SK-N-SH (cell line): ENCODE results near the gene CREB5. TPM values are rescaled to one million over a fixed set of nuclear protein-coding genes. Genes with fewer than 3 reads are reported as not detected.

Source experiments
- CTCF ChIA-PET: fragments of 300-600, 350-600 bp; formaldehyde crosslinking; extraction: SDS; loops from one replicate; lab custom pipeline; 2021; lab: Yijun Ruan, JAX
- POLR2A ChIA-PET: fragments of 350-600 bp; sonication (Branson Sonifier 250); formaldehyde crosslinking; extraction: SDS; loops from one replicate; lab custom pipeline; 2020; ENCODE audit warnings: antibody characterized with exemption, inconsistent platforms; lab: Yijun Ruan, JAX
- DNase-seq: peaks from one replicate; pipeline ENCODE4 v3.0.0; 2012
- H2AFZ ChIP-seq: fragments of 200-600 bp; sonication (generic); 2 replicates; pipeline ENCODE4 v1.8.1; 2016; ENCODE audit warnings: antibody characterized with exemption, mild to moderate bottlenecking, low read depth
- H3F3A ChIP-seq: fragments of 200-600 bp; sonication (generic); replicated peaks from 2 replicates; pipeline ENCODE3; 2016; ENCODE audit warnings: antibody characterized with exemption, mild to moderate bottlenecking; ENCODE audit not compliant: insufficient read depth
- H3K27ac ChIP-seq, 2 experiments: fragments of 200-500 bp in 1 of 2; fragments of 200-600 bp in 1 of 2; sonication (Bioruptor generic) in 1 of 2; sonication (generic), shearing (Covaris generic) in 1 of 2; 2 replicates each; pipeline versions ENCODE4 v1.5.1 to v1.6.1; 2014 to 2016; ENCODE audit warnings: low read depth in 2 of 2, inconsistent platforms in 1 of 2, low read length in 1 of 2, mild to moderate bottlenecking in 1 of 2, mixed read lengths in 1 of 2
- H3K27me3 ChIP-seq: fragments of 200-600 bp; sonication (generic), shearing (Covaris generic); 2 replicates; pipeline ENCODE4 v1.6.1; 2016; ENCODE audit warnings: mixed run types; ENCODE audit not compliant: insufficient read depth
- H3K36me3 ChIP-seq, 2 experiments: fragments of 200-500 bp in 1 of 2; fragments of 200-600 bp in 1 of 2; sonication (Bioruptor generic) in 1 of 2; sonication (generic) in 1 of 2; replicated peaks in 1 of 2; 2 replicates each; pipeline versions ENCODE3 to v1.5.1; 2014 to 2016; ENCODE audit warnings: low read length in 1 of 2, mild to moderate bottlenecking in 1 of 2; ENCODE audit not compliant: insufficient read depth in 2 of 2, control insufficient read depth in 1 of 2
- H3K4me1 ChIP-seq, 2 experiments: fragments of 200-500 bp in 1 of 2; fragments of 200-600 bp in 1 of 2; sonication (Bioruptor generic) in 1 of 2; sonication (generic), shearing (Covaris generic) in 1 of 2; 2 replicates each; pipeline versions ENCODE4 v1.5.1 to v1.6.1; 2014 to 2016; ENCODE audit warnings: low read depth in 1 of 2, low read length in 1 of 2, mixed run types in 1 of 2; ENCODE audit not compliant: insufficient read depth in 2 of 2, control insufficient read depth in 1 of 2
- H3K4me2 ChIP-seq: fragments of 200-600 bp; sonication (generic), shearing (Covaris generic); 2 replicates; pipeline ENCODE4 v1.6.1; 2017; ENCODE audit warnings: mixed run types
- H3K4me3 ChIP-seq, 2 experiments: fragments of 200-500 bp in 1 of 2; fragments of 200-600 bp in 1 of 2; sonication (Bioruptor generic) in 1 of 2; sonication (generic), shearing (Covaris generic) in 1 of 2; 2 replicates each; pipeline versions ENCODE4 v1.5.1 to v1.8.1; 2014 to 2016; ENCODE audit warnings: low read depth in 2 of 2, inconsistent platforms in 1 of 2, low read length in 1 of 2, mild to moderate bottlenecking in 1 of 2, mixed read lengths in 1 of 2, moderate library complexity in 1 of 2
- H3K79me2 ChIP-seq: fragments of 200-600 bp; sonication (generic); 2 replicates; pipeline ENCODE4 v1.8.1; 2017; ENCODE audit warnings: mild to moderate bottlenecking; ENCODE audit not compliant: insufficient read depth
- H3K9ac ChIP-seq: fragments of 200-600 bp; sonication (generic); 2 replicates; pipeline ENCODE4 v1.6.1; 2017; ENCODE audit warnings: mixed run types
- H3K9me2 ChIP-seq: fragments of 200-600 bp; sonication (generic); 2 replicates; pipeline ENCODE4 v1.6.1; 2017; ENCODE audit warnings: mixed run types
- H3K9me3 ChIP-seq: fragments of 200-600 bp; sonication (generic); 2 replicates; pipeline ENCODE4 v1.6.1; 2017; ENCODE audit warnings: mixed run types, mild to moderate bottlenecking, moderate library complexity
- H4K20me1 ChIP-seq: fragments of 200-600 bp; sonication (generic); 2 replicates; pipeline ENCODE4 v1.6.1; 2017; ENCODE audit warnings: mild to moderate bottlenecking, mixed run types; ENCODE audit not compliant: insufficient read depth
- ELF1 ChIP-seq: IDR thresholded peaks from 2 replicates; pipeline ENCODE4 v1.4.0; 2012
- EP300 ChIP-seq, 2 experiments: IDR thresholded peaks; 2 replicates each; pipeline versions ENCODE4 v1.4.0 to v1.6.1; 2012; ENCODE audit warnings: borderline replicate concordance in 1 of 2, low read depth in 1 of 2, low read length in 1 of 2
- FOSL2 ChIP-seq: IDR thresholded peaks from 2 replicates; pipeline ENCODE4 v1.4.0; 2012; ENCODE audit warnings: low read depth, mild to moderate bottlenecking, moderate library complexity, borderline replicate concordance
- FOXJ3 ChIP-seq: sonication (generic); formaldehyde crosslinking; IDR thresholded peaks from 2 replicates; pipeline ENCODE4 v1.5.1; 2020; ENCODE audit warnings: mild to moderate bottlenecking, missing genetic modification reagents
- NRF1 ChIP-seq: IDR thresholded peaks from 2 replicates; pipeline ENCODE4 v1.6.1; 2012; ENCODE audit warnings: low read depth, mild to moderate bottlenecking, low read length
- POLR2AphosphoS5 ChIP-seq: IDR thresholded peaks from 2 replicates; pipeline ENCODE4 v1.6.1; 2012; ENCODE audit warnings: low read depth, low read length
- REST ChIP-seq: IDR thresholded peaks from 2 replicates; pipeline ENCODE4 v1.6.1; 2012; ENCODE audit warnings: mild to moderate bottlenecking, low read depth, low read length, moderate library complexity
- TAF1 ChIP-seq: IDR thresholded peaks from 2 replicates; pipeline ENCODE4 v1.6.1; 2012; ENCODE audit warnings: low read depth, mild to moderate bottlenecking, low read length, moderate library complexity, borderline replicate concordance
- USF1 ChIP-seq: IDR thresholded peaks from 2 replicates; pipeline ENCODE4 v1.4.0; 2012; ENCODE audit warnings: low read depth, borderline replicate concordance
- USF2 ChIP-seq: fragments of 150-350 bp; IDR thresholded peaks from 2 replicates; pipeline ENCODE4 v1.6.1; 2017; ENCODE audit warnings: antibody characterized with exemption, low read length, low read depth, borderline replicate concordance
- YY1 ChIP-seq: IDR thresholded peaks from 2 replicates; pipeline ENCODE4 v1.4.0; 2012; ENCODE audit warnings: low read depth, mild to moderate bottlenecking
- WGBS: methylation state at CpG from one replicate; pipeline ENCODE4 v1.1.6; 2017; ENCODE audit warnings: low lambda C conversion rate; 5-methylcytosine and 5-hydroxymethylcytosine counted together
- polyA plus RNA-seq, 3 experiments: library from polyadenylated mRNA; depleted of rRNA; stranded (reverse); fragments of >200 nt; gene quantifications; 2 replicates each; pipeline ENCODE4 v1.2.3, GENCODE V29; 2012

Gene CREB5
- polyA plus RNA-seq, 1 of the 3 experiments (the other 2 are of a cell fraction) = 19.3 TPM

- no peaks in the 10 kb centered on the region for H3K79me2 ChIP-seq
- no peaks in the 10 kb centered on the region for H4K20me1 ChIP-seq
- H3K9me3 ChIP-seq = no peaks in the 10 kb centered on the region
- no peak overlapping the region for H3K4me2 ChIP-seq
- H3K9ac ChIP-seq = no peak overlapping the region
- POLR2A ChIA-PET = no interaction called here
- H3K4me3 ChIP-seq = no peak overlapping the region
- H2AFZ ChIP-seq = no peak overlapping the region
- H3K9me2 ChIP-seq = no peaks in the 10 kb centered on the region
- H3K36me3 ChIP-seq = no peaks in the 10 kb centered on the region
- no peaks in the 10 kb centered on the region; the same call in 1 of the 2 replicates for H3K27me3 ChIP-seq
- H3K27ac ChIP-seq = no peak overlapping the region
- CTCF ChIA-PET = interaction anchor here (1.0 to 1.5 kb wide), 3 partner anchors 13 to 306 kb away, joined by 3 to 5 read pairs (median 3); no protein-coding TSS in a partner anchor
- WGBS = 66% methylated on average over 7 of the region's 7 CpGs
- DNase-seq = no peak
- no peaks in the 10 kb centered on the region for H3F3A ChIP-seq
- TF ChIP-seq NRF1 = no peak
- no peak for TF ChIP-seq REST
- no peak for TF ChIP-seq YY1
- no peak for TF ChIP-seq EP300 (IDR thresholded peaks at IDR 0.05; ENCODE audit: borderline replicate concordance in 1 of 2, low read depth in 1 of 2, low read length in 1 of 2)
- no peak for TF ChIP-seq USF2
- TF ChIP-seq USF1 = no peak
- no peak for TF ChIP-seq ELF1
- TF ChIP-seq POLR2AphosphoS5 = no peak
- no peak for TF ChIP-seq TAF1
- no peak for TF ChIP-seq FOXJ3 (CRISPR knock-in tag)
- TF ChIP-seq FOSL2 = no peak
- H3K4me1 ChIP-seq = no peaks in the 10 kb centered on the region; a peak in 1 of 4 replicates
Observed at GRCh38 chr7:28605427-28606085, 193.2 kb downstream of the CREB5 start.
